ENCODE measurements around the gene FZD1. TPM values are rescaled to one million over a fixed set of nuclear protein-coding genes. Genes with fewer than 3 reads are reported as not detected.

Gene FZD1
- polyA plus RNA-seq, 1 donor from 2014 or later, result 2.9 TPM

GRCh38 chr7:91280185-91280584, 16.0 kb downstream of the FZD1 start:
- no peak for TF ChIP-seq RAD21 (conservative IDR thresholded peaks at IDR 0.05)
- no peak for TF ChIP-seq CTCF (IDR thresholded peaks at IDR 0.05; ENCODE audit: poor library complexity, severe bottlenecking)
- no peak for TF ChIP-seq SMC3 (conservative IDR thresholded peaks at IDR 0.05; ENCODE audit: poor library complexity)
- TF ChIP-seq EP300 (conservative IDR thresholded peaks at IDR 0.05; ENCODE audit: poor library complexity, severe bottlenecking), result no peak
- no peak for TF ChIP-seq EZH2 (IDR thresholded peaks at IDR 0.05; ENCODE audit: borderline replicate concordance, insufficient read depth, low read length, poor library complexity, severe bottlenecking)
- TF ChIP-seq, protein P1, sequence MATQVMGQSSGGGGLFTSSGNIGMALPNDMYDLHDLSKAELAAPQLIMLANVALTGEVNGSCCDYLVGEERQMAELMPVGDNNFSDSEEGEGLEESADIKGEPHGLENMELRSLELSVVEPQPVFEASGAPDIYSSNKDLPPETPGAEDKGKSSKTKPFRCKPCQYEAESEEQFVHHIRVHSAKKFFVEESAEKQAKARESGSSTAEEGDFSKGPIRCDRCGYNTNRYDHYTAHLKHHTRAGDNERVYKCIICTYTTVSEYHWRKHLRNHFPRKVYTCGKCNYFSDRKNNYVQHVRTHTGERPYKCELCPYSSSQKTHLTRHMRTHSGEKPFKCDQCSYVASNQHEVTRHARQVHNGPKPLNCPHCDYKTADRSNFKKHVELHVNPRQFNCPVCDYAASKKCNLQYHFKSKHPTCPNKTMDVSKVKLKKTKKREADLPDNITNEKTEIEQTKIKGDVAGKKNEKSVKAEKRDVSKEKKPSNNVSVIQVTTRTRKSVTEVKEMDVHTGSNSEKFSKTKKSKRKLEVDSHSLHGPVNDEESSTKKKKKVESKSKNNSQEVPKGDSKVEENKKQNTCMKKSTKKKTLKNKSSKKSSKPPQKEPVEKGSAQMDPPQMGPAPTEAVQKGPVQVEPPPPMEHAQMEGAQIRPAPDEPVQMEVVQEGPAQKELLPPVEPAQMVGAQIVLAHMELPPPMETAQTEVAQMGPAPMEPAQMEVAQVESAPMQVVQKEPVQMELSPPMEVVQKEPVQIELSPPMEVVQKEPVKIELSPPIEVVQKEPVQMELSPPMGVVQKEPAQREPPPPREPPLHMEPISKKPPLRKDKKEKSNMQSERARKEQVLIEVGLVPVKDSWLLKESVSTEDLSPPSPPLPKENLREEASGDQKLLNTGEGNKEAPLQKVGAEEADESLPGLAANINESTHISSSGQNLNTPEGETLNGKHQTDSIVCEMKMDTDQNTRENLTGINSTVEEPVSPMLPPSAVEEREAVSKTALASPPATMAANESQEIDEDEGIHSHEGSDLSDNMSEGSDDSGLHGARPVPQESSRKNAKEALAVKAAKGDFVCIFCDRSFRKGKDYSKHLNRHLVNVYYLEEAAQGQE (IDR thresholded peaks at IDR 0.05; ENCODE audit: borderline replicate concordance), result no peak
- TF ChIP-seq MXI1 (conservative IDR thresholded peaks at IDR 0.05; ENCODE audit: poor library complexity, severe bottlenecking), result no peak
- TF ChIP-seq POLR2AphosphoS5 (IDR thresholded peaks at IDR 0.05), result no peak
- no peak for TF ChIP-seq TAF1 (IDR thresholded peaks at IDR 0.05; ENCODE audit: low read depth)
- Histone ChIP-seq H3K36me3 (ENCODE audit: insufficient read depth, low read length) (no peaks in the 10 kb centered on the region), H3K4me3 (ENCODE audit: low read length) (no peak overlapping the region), H4K20me1 (ENCODE audit: insufficient read depth) (no peaks in the 10 kb centered on the region), H3K9ac (ENCODE audit: low read length) (no peak overlapping the region), H3K9me2 (ENCODE audit: insufficient read depth, low read length) (no peaks in the 10 kb centered on the region), H2AFZ (ENCODE audit: low read depth, low read length) (no peak overlapping the region), H3K79me2 (replicated peaks; ENCODE audit: insufficient read depth, low read length) (no peaks in the 10 kb centered on the region), H3K4me2 (ENCODE audit: low read length) (no peak overlapping the region), H3K27ac (ENCODE audit: low read length) (no peak overlapping the region), H3K9me3 (ENCODE audit: low read length) (no peaks in the 10 kb centered on the region), H3F3A (ENCODE audit: insufficient read depth, low read length, poor library complexity, severe bottlenecking) (no peaks in the 10 kb centered on the region), H3K27me3 (ENCODE audit: insufficient read depth, low read depth, low read length) (no peaks in the 10 kb centered on the region)

GRCh38 chr7:91280604-91281003, 16.4 kb downstream of the FZD1 start:
- TF ChIP-seq SMC3 (conservative IDR thresholded peaks at IDR 0.05; ENCODE audit: poor library complexity), result no peak
- TF ChIP-seq POLR2AphosphoS5 (IDR thresholded peaks at IDR 0.05), result no peak
- no peak for TF ChIP-seq EZH2 (IDR thresholded peaks at IDR 0.05; ENCODE audit: borderline replicate concordance, insufficient read depth, low read length, poor library complexity, severe bottlenecking)
- TF ChIP-seq RAD21 (conservative IDR thresholded peaks at IDR 0.05), result no peak
- TF ChIP-seq, protein P1 (IDR thresholded peaks at IDR 0.05; ENCODE audit: borderline replicate concordance), result no peak
- TF ChIP-seq MXI1 (conservative IDR thresholded peaks at IDR 0.05; ENCODE audit: poor library complexity, severe bottlenecking), result no peak
- no peak for TF ChIP-seq CTCF (IDR thresholded peaks at IDR 0.05; ENCODE audit: poor library complexity, severe bottlenecking)
- no peak for TF ChIP-seq EP300 (conservative IDR thresholded peaks at IDR 0.05; ENCODE audit: poor library complexity, severe bottlenecking)
- no peak for TF ChIP-seq TAF1 (IDR thresholded peaks at IDR 0.05; ENCODE audit: low read depth)
- Histone ChIP-seq H3K36me3 (ENCODE audit: insufficient read depth, low read length) (no peaks in the 10 kb centered on the region), H3K4me3 (ENCODE audit: low read length) (no peak overlapping the region), H3K79me2 (replicated peaks; ENCODE audit: insufficient read depth, low read length) (no peaks in the 10 kb centered on the region), H3F3A (ENCODE audit: insufficient read depth, low read length, poor library complexity, severe bottlenecking) (no peaks in the 10 kb centered on the region), H3K27ac (ENCODE audit: low read length) (no peak overlapping the region), H3K9me3 (ENCODE audit: low read length) (no peaks in the 10 kb centered on the region), H3K4me2 (ENCODE audit: low read length) (no peak overlapping the region), H3K9ac (ENCODE audit: low read length) (no peak overlapping the region), H3K27me3 (ENCODE audit: insufficient read depth, low read depth, low read length) (no peaks in the 10 kb centered on the region), H3K9me2 (ENCODE audit: insufficient read depth, low read length) (no peaks in the 10 kb centered on the region), H4K20me1 (ENCODE audit: insufficient read depth) (no peaks in the 10 kb centered on the region), H2AFZ (ENCODE audit: low read depth, low read length) (no peak overlapping the region)

All from neural cell (in vitro differentiated cells).